Measurements from ENCODE around the gene PRR23E.

GRCh38 chr3:127221446-127222035 lies 28.6 kb downstream of the PRR23E start:
- TF ChIP-seq CTCF (conservative IDR thresholded peaks at IDR 0.05; ENCODE audit: low read length) (no peak), EZH2phosphoT487 (IDR thresholded peaks at IDR 0.05; ENCODE audit: borderline replicate concordance, low read depth, low read length) (no peak)
